Liver (tissue), 3 donors: ENCODE data around the gene CWC22.

Source experiments
- CTCF ChIP-seq: fragments of 150-350 bp; IDR thresholded peaks from 2 replicates; pipeline ENCODE4 v1.5.1; 2017; ENCODE audit warnings: improper control_type of control experiment, low read depth, low read length; ENCODE audit not compliant: missing input control
- GABPA ChIP-seq, 2 donors: IDR thresholded peaks in 1 of 2; conservative IDR thresholded peaks in 1 of 2; 2 replicates each; pipeline ENCODE4 v1.6.1; 2016; ENCODE audit warnings: antibody characterized with exemption in 2 of 2, mild to moderate bottlenecking in 1 of 2, moderate library complexity in 1 of 2
- JUND ChIP-seq, 2 donors: IDR thresholded peaks; 2 replicates each; pipeline ENCODE4 v1.6.1; 2016; ENCODE audit warnings: antibody characterized with exemption in 2 of 2
- REST ChIP-seq: IDR thresholded peaks from 2 replicates; pipeline ENCODE4 v1.6.1; 2016; ENCODE audit warnings: antibody characterized with exemption, mild to moderate bottlenecking
- TAF1 ChIP-seq: conservative IDR thresholded peaks from 2 replicates; pipeline ENCODE4 v1.6.1; 2016; ENCODE audit warnings: antibody characterized with exemption, mild to moderate bottlenecking
- YY1 ChIP-seq: IDR thresholded peaks from 2 replicates; pipeline ENCODE4 v1.6.1; 2016; ENCODE audit warnings: antibody characterized with exemption, mild to moderate bottlenecking
- donor health status: healthy.
- donor health status: healthy.

GRCh38 chr2:179983250-179983932 lies 23.7 kb downstream of the CWC22 start:
- no peak for TF ChIP-seq CTCF
- TF ChIP-seq YY1, result no peak
- no peak for TF ChIP-seq JUND (IDR thresholded peaks at IDR 0.05)
- TF ChIP-seq REST, result no peak
- TF ChIP-seq TAF1, result no peak
- no peak for TF ChIP-seq GABPA (IDR thresholded peaks at IDR 0.05 in 1 of 2, conservative IDR thresholded peaks at IDR 0.05 in 1 of 2)
